Dermis blood vessel endothelial cell (primary cell): ENCODE results near the gene CAST. TPM values are rescaled to one million over a fixed set of nuclear protein-coding genes. Genes with fewer than 3 reads are reported as not detected.
"Not testable (repeated sequence)": the region's sequence is repeated elsewhere in the genome, so short reads cannot be mapped to it uniquely, and the experiment has no call there.

Experiments
- DNase-seq: peaks from one replicate; pipeline ENCODE4 v3.0.0; 2010
- total RNA-seq: library from RNA; depleted of rRNA; stranded (reverse); fragments of >200 nt; gene quantifications from 2 replicates; pipeline ENCODE4 v1.2.3, GENCODE V29; 2014

CAST gene
- total RNA-seq, 1 donor from 2014 or later, result 123 TPM

DNA sequence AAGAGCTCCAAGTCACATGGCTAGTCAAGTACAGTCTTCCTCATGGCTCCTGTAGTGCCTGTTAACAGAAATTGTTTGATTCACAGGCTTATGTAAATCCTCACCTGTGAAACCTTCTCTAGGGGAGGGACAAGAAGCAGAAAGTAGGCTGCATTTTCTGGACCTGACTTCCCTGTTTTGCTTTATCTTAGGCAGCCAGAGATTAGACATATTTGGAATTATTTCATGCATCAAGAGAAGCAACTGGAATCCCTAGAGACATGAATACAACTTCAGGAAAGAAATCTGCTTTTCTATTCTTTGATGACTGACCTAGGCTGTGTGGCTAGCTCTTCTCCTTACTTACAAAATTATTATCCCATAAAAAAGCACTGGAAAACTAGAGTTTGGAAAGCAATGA is 52.3 kb downstream of the CAST start:
- no peak for DNase-seq

- peak; percentile 88 for DNase-seq
These were observed 52.8 kb downstream of the CAST start for GRCh38 chr5:96714951-96715451.

GRCh38 chr5:96716007-96716406 is 53.8 kb downstream of the CAST start:
- no peak for DNase-seq

DNA sequence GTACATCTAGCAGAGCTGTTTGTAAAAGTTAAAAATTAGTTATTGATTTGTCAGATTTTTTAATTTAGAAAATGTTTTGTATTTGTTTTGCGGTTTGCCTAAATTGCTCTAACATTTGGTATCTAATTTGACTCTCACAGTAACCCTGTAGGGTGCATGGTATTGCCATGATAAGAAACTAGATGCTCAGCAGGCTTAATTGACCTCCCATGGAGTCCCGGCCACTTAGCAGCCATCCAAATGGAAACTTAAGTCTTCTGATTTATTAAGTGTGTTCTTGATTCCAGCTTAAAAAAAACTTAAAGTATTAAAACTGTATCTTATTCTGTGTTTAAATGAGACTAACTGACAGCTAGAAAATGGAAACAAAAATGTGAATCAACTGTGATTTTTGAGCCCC is 54.5 kb downstream of the CAST start:
- DNase-seq, result no peak

- DNase-seq, result no peak
These were observed 55.7 kb downstream of the CAST start for GRCh38 chr5:96717874-96718273.

DNA sequence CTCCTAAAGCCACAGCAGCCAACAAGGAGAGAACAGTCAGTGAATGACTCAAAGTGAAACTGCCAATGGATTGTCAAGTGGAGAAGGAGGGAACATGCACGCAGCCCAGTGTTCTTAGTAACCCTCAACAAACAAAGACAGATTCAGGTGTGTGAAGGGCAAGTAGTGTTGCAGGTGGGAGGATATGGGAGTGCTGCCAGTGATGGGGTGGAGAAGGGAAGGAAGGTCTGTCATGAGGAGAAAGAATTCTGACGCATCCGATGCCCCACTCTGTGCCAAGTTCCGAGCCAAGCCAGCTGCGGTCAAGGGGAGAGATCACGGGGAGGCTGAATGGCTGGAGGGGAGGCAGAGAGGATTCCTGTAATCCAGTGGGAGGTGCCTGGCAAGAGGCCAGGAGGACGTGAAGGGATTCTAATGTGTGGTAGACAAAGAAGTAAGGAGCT is 56.5 kb downstream of the CAST start:
- DNase-seq, result peak; percentile 47

DNA sequence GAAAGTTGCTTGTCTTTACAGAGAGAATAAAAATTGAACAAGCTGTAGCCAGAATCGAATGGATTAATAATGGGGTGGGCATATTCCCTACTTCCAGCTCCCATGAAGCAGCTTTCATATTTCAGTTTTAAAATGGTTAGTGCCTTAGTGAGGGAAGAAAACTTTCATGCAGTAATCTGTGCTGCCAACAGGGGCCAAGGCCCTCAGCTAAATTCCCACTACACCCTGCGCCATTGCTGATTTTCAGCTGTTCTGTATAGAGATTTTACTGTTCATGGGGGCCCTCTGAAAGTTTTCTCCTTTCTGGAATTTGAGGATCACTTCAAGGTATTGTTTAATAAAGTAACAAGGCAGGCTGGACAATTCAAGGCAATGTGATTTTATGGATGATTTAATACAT is 58.2 kb downstream of the CAST start:
- no peak for DNase-seq

DNA sequence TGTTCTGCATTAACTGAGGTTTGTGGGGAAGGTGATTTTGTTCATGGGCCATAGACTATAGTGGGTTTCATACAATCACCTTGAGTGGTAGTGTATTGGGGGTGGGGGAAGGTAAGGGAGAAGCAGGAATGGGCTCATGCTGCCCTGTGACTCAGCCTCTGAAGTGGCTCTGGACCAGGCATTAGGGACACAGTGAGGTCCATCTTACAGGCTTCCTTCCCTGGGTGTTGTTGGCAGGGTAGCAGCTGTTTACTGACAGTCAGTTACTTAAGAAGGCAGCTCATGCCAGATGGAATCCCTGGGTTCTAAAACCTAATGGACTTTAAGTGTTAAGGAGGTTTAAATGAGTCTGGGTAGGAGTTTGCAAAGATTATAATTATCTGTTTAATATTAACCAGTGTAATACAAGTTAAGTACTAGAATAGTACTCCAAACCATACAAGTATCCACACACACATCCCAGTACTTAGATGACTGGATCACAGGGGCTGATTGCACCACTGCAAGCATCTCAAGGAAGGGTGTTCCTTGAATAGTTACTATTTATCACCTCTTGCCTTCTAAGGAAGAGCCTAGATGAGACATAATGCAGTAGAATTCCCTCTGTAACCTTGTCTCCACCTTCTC is 59.3 kb downstream of the CAST start:
- DNase-seq, result peak; percentile 41

GRCh38 chr5:96725257-96725656 is 63.1 kb downstream of the CAST start:
- DNase-seq, result no peak

DNA sequence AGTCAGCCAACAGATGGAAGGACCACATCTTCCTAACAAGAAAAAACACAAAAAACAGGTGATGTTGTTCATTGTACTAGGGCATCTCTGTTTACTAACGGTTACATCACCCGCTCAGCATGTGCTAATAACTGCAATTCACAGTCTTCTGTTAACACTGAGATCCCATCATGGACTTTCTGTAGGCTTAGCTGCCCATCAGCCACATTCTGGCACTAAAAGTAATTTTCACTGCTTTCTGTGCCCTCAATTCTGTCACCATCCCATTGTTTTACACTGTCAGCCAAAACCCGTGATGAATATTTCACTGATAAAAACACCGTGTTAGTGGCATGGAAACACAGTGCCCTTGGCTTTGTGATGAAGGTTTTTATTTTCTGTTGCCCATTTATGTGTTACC is 64.6 kb downstream of the CAST start:
- no peak for DNase-seq

- peak; percentile 25 for DNase-seq
These were observed 67.0 kb downstream of the CAST start for GRCh38 chr5:96729156-96729555.

GRCh38 chr5:96730586-96730985 is 68.4 kb downstream of the CAST start:
- DNase-seq, result no peak

DNA sequence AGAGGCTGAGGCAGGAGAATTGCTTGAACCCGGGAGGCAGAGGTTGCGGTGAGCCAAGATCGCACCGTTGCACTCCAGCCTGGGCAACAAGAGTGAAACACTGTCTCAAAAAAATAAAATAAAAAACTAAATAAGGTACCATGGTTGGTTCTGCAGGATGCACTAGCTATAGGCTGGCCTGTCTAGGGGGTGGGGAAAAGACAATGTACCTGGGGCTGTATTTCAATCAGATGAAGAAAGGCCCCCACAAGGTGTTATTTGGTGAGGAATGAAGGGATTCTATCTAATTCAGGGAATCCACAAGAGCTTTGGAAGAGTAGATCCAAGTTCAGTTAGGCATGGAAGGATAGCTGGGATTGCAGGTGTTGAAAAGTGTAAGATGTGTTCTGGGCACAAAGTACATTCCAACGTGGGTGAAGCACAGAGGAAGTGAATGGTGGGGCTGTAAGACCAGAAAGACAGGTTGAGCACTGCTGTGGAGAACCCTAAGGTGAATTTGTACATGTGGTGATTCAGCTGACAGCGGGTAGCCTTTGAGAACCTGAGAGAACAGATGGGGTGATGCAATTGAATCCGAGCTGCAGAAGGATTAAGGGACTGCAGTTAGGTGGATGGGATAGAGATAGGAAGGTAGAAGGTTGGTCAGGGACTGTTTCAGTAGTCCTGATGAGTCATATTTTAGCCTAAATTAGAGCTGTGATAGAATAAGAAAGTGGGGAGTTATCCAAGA is 71.8 kb downstream of the CAST start:
- no peak for DNase-seq

DNA sequence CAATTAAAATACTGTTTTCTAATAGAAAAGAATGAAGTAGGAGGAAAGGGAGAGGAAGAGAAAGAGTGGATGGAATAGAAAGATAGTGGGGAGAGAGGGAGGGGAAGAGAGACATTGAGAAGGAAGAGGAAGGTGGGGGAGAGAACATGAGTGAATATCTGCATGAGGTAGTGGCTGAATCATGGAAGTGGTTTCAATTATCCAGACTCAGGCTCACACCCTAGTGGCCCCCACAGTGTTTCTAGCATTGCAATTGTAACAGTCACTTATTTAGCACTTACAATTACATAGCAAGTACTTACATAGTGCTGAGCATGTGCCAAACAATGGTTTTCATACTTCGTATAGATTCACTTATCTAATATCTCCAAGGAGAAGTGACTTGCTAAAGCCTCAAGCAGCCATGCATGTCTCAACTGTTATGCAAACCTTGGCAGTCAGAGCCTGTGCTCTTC is 72.7 kb downstream of the CAST start:
- peak; percentile 17 for DNase-seq

- DNase-seq, result no peak
These were observed 74.8 kb downstream of the CAST start for GRCh38 chr5:96736937-96737336.

GRCh38 chr5:96741106-96741505 is 78.9 kb downstream of the CAST start:
- DNase-seq, result no peak

GRCh38 chr5:96741891-96742309 is 79.7 kb downstream of the CAST start:
- DNase-seq, result no peak

- no peak for DNase-seq
These were observed 80.4 kb downstream of the CAST start for GRCh38 chr5:96742538-96742937.

DNA sequence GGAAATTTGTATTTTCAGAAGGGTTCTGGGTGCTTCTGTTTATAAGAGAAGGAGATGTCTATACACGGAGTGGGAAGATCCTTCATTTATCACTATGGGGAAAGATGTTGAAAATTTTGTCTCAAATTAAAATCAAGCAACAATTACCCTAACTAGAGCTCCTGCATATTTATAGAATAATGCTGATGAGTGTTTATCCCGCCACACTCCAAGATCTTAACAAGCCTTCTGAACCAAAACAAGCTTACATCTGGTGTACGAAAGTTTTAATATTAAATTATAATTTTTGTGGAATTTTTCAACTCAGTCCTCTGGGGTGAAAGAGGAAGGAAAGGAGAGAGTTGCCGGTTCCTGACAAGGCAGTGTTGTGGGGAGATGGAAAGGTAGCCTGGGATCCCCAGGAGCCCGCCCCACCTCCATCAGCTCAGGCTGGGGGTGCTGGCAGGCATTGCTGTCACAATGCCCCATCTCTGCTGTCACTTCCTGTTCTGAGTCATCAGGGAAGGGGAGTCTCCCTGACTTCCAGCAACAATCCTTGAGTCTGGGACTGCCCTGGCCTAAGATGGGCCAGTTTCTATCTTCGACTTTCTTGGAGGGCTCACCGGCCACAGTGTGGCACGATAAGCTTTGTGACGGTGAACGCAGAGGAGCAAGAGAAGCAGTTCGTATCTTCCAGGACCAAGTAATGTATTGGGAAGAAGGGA is 81.0 kb downstream of the CAST start:
- DNase-seq, result peak; percentile 82

DNA sequence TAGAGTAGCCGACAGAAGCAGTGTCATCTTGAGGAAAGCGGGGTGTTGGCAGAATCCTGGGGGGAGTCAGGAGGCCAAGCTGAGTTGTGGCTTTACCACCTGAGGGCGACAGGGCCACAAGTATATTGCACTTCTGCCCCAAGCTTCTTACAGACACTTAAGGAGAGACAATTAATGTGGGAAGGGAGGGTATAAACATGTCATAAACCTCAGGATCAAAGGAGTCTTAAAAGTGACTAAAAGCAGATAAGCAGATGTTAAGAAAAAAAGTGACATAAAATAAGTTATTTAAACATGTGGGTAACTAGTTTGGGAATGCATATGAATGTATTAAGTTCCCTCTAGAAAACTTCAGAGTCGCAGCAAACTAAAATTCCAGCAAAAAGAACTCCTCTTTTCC is 81.6 kb downstream of the CAST start:
- no peak for DNase-seq

- not testable (repeated sequence) for DNase-seq
These were observed 82.0 kb downstream of the CAST start for GRCh38 chr5:96744218-96744617.

GRCh38 chr5:96745025-96745424 is 82.8 kb downstream of the CAST start:
- no peak for DNase-seq

DNA sequence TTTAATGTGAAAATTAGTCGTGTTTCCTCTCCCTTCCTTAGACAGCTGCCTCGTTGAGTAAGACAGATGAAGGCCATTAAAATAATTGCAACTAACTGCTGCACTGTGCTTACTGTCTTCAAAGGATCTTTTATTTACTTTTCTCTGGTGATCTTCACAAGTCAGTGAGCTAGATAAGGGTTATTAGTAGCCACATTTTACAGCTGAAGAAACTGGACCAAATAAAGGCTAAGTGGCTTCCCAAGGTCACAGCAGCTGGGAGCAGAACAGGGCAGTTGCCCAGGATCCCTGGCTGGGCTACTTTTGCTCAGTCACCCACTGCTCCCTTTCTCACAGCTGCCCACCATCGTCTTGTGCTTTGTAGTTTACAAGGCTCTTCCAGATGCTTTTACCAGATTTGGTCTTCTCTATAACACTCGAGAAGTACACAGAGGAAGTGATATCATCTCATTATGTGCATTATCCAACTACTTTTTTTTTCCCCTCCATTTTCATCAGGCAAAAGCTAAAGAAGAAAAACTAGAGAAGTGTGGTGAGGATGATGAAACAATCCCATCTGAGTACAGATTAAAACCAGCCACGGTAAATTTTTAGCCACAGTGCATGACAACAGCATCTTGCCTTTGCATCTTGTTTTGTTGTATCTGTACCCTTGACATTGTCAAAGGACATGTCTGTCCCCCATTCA is 83.8 kb downstream of the CAST start:
- DNase-seq, result peak; percentile 45
